Measurements from ENCODE around the gene PPM1F.

The PPM1F gene

GRCh38 chr22:21952586-21953571, at the start of gene PPM1F:
PPM1F (minus strand) TSS chr22:21952848; CDS start chr22:21946048, 6,800 bp downstream.
- DNase-seq = peak; percentile 71

GRCh38 chr22:22001664-22002525, 49.2 kb upstream of the PPM1F start:
- DNase-seq = no peak

GRCh38 chr22:21998595-21999247, 46.1 kb upstream of the PPM1F start:
- DNase-seq = no peak

GRCh38 chr22:21996175-21996720, 43.6 kb upstream of the PPM1F start:
- DNase-seq = no peak

- DNase-seq = no peak
Observed at GRCh38 chr22:21995660-21996059, 43.0 kb upstream of the PPM1F start.

GRCh38 chr22:21994881-21995444, 42.3 kb upstream of the PPM1F start:
- no peak for DNase-seq

GRCh38 chr22:21992593-21993237, 40.1 kb upstream of the PPM1F start:
- no peak for DNase-seq

- no peak for DNase-seq
Observed at GRCh38 chr22:21991774-21992173, 39.1 kb upstream of the PPM1F start.

- DNase-seq = no peak
Observed at GRCh38 chr22:21991304-21991596, 38.6 kb upstream of the PPM1F start.

- DNase-seq = no peak
Observed at GRCh38 chr22:21990445-21991303, 38.0 kb upstream of the PPM1F start.

GRCh38 chr22:21989049-21989448, 36.4 kb upstream of the PPM1F start:
- DNase-seq = no peak

GRCh38 chr22:21985214-21985613, 32.6 kb upstream of the PPM1F start:
- no peak for DNase-seq

- DNase-seq = no peak
Observed at GRCh38 chr22:21984793-21985192, 32.1 kb upstream of the PPM1F start.

- peak; percentile 58 for DNase-seq
Observed at GRCh38 chr22:21982338-21982965, 29.8 kb upstream of the PPM1F start, which contains the start of gene TOP3B. TOP3B (minus strand) TSS chr22:21982787; CDS start chr22:21975709, 7,078 bp downstream.

- no peak for DNase-seq
Observed at GRCh38 chr22:21981874-21982273, 29.2 kb upstream of the PPM1F start.

- DNase-seq = no peak
Observed at GRCh38 chr22:21980547-21980946, 27.9 kb upstream of the PPM1F start.

GRCh38 chr22:21978564-21979386, 26.1 kb upstream of the PPM1F start:
- DNase-seq = no peak

GRCh38 chr22:21977814-21978213, 25.2 kb upstream of the PPM1F start:
- DNase-seq = no peak

- no peak for DNase-seq
Observed at GRCh38 chr22:21975854-21976345, 23.3 kb upstream of the PPM1F start.
